K562 (cell line): Measurements from ENCODE around the gene ANKLE1. TPM values are rescaled to one million over a fixed set of nuclear protein-coding genes. Genes with fewer than 3 reads are reported as not detected.

Experiments used
- ATAC-seq: fragments of 200-7000 bp; cut with Tn5 transposase; 3 replicates; pipeline ENCODE4 v1.9.1; 2020; ENCODE audit warnings: moderate library complexity
- BruUV-seq: library from RNA; stranded (reverse); fragments of 400-500 nt; replicated peaks from 2 replicates; lab custom pipeline; 2021; lab: Mats Ljungman, UMichigan
- CTCF ChIA-PET: fragments of 300-600 bp; formaldehyde crosslinking; extraction: SDS; loops from one replicate; lab custom pipeline; 2021; ENCODE audit warnings: low intra/inter-chr PET ratio; lab: Yijun Ruan, JAX
- POLR2A ChIA-PET: fragments of 300-600, 350-650 bp; sonication (Branson Sonifier 250); formaldehyde crosslinking; extraction: SDS; loops from one replicate; lab custom pipeline; 2021; ENCODE audit warnings: antibody characterized with exemption, inconsistent platforms; lab: Yijun Ruan, JAX
- DNase-seq, 4 experiments: peaks; one replicate each; pipeline versions ENCODE4 v3.0.0 to v3.0.0-alpha.2; 2011 to 2018; ENCODE audit warnings: low spot score in 3 of 4, mixed read lengths in 3 of 4; ENCODE audit errors: extremely low read depth in 1 of 4
- FAIRE-seq: peaks from 2 replicates; lab custom pipeline; 2011; peaks lifted over from hg19 to GRCh38; lab: Jason Lieb, UNC
- H2AFZ ChIP-seq: 2 replicates; pipeline ENCODE4 v1.6.0; 2011; ENCODE audit warnings: low read depth, low read length, control low read depth, inconsistent platforms
- H3K27ac ChIP-seq: fragments of 200-600 bp; 3 replicates; pipeline ENCODE4 v1.8.0; 2011; ENCODE audit warnings: low read depth, mild to moderate bottlenecking, control low read depth, inconsistent platforms, low read length, moderate library complexity, mixed read lengths; ENCODE audit errors: extremely low read depth
- H3K27me3 ChIP-seq, 2 experiments: fragments of 300-600 bp in 1 of 2; 2 replicates in 1 of 2; 3 replicates in 1 of 2; pipeline versions ENCODE4 v1.6.0 to v1.8.0; 2011; ENCODE audit warnings: inconsistent platforms in 2 of 2, low read length in 2 of 2, mild to moderate bottlenecking in 1 of 2, mixed read lengths in 1 of 2, moderate library complexity in 1 of 2; ENCODE audit not compliant: control insufficient read depth in 2 of 2, insufficient read depth in 2 of 2
- H3K36me3 ChIP-seq: fragments of 300-600 bp; 3 replicates; pipeline ENCODE4 v1.8.0; 2011; ENCODE audit warnings: mild to moderate bottlenecking, low read length, inconsistent platforms; ENCODE audit not compliant: control insufficient read depth, insufficient read depth
- H3K4me1 ChIP-seq, 2 experiments: fragments of 200-600 bp in 1 of 2; replicated peaks in 1 of 2; 2 replicates in 1 of 2; 3 replicates in 1 of 2; pipeline versions ENCODE4 v1.5.1 to v1.8.0; 2011; ENCODE audit warnings: inconsistent platforms in 2 of 2, low read length in 2 of 2, mild to moderate bottlenecking in 1 of 2, mixed read lengths in 1 of 2, moderate library complexity in 1 of 2; ENCODE audit not compliant: control insufficient read depth in 2 of 2, insufficient read depth in 2 of 2
- H3K4me2 ChIP-seq: 2 replicates; pipeline ENCODE4 v1.6.1; 2011; ENCODE audit warnings: low read length, control low read depth, inconsistent platforms, mixed read lengths; ENCODE audit not compliant: insufficient read depth
- H3K4me3 ChIP-seq: fragments of 200-600 bp; sonication (generic), shearing (Covaris generic); 2 replicates; pipeline ENCODE4 v1.5.1; 2016; ENCODE audit warnings: control low read depth, inconsistent platforms
- H3K79me2 ChIP-seq: fragments of 200-600 bp; 3 replicates; pipeline ENCODE4 v1.8.0; 2011; ENCODE audit warnings: low read length, inconsistent platforms; ENCODE audit not compliant: control insufficient read depth, insufficient read depth
- H3K9ac ChIP-seq, 2 experiments: 2 replicates each; pipeline versions ENCODE4 v1.6.0 to v1.6.1; 2011; ENCODE audit warnings: low read depth in 2 of 2, low read length in 2 of 2, control low read depth in 1 of 2, inconsistent platforms in 1 of 2, mild to moderate bottlenecking in 1 of 2, mixed read lengths in 1 of 2; ENCODE audit not compliant: insufficient read depth in 1 of 2
- H3K9me1 ChIP-seq: one replicate; pipeline ENCODE4 v1.6.0; 2011; ENCODE audit warnings: inconsistent platforms, mild to moderate bottlenecking, low read length, moderate library complexity; ENCODE audit not compliant: control insufficient read depth, insufficient read depth
- H3K9me3 ChIP-seq: replicated peaks from 2 replicates; pipeline ENCODE4 v1.5.1; 2011; ENCODE audit warnings: low read depth, low read length, inconsistent platforms; ENCODE audit not compliant: control insufficient read depth, insufficient read depth
- H4K20me1 ChIP-seq: replicated peaks from 2 replicates; pipeline ENCODE4 v1.6.1; 2011; ENCODE audit warnings: low read length, inconsistent platforms, mixed read lengths; ENCODE audit not compliant: control insufficient read depth, insufficient read depth
- FIP1L1 ChIP-seq: fragments of 200-400 bp; formaldehyde crosslinking; IDR thresholded peaks from 2 replicates; pipeline ENCODE4 v1.6.1; 2018; ENCODE audit warnings: mild to moderate bottlenecking, low read depth, low read length; ENCODE audit not compliant: poor library complexity, severe bottlenecking
- POLR2G ChIP-seq: fragments of 200-400 bp; formaldehyde crosslinking; IDR thresholded peaks from 2 replicates; pipeline ENCODE4 v1.6.1; 2017; ENCODE audit warnings: low read depth, mild to moderate bottlenecking, antibody characterized with exemption, low read length, moderate library complexity
- RBM14 ChIP-seq: fragments of 200-400 bp; formaldehyde crosslinking; IDR thresholded peaks from 2 replicates; pipeline ENCODE4 v1.6.1; 2018; ENCODE audit warnings: low read depth, mild to moderate bottlenecking, low read length, moderate library complexity, borderline replicate concordance; ENCODE audit not compliant: insufficient read depth
- SNRNP70 ChIP-seq: fragments of 200-400 bp; formaldehyde crosslinking; optimal IDR thresholded peaks from 2 replicates; pipeline ENCODE3; 2017; ENCODE audit warnings: low read depth, low read length
- WGBS: fragments of 100-300 bp; shearing (Covaris generic); methylation state at CpG from one replicate; pipeline ENCODE4 v1.1.6; 2016; ENCODE audit warnings: low coverage, mixed read lengths; ENCODE audit not compliant: insufficient coverage; ENCODE audit errors: missing lambda C conversion rate; 5-methylcytosine and 5-hydroxymethylcytosine counted together
- in situ Hi-C: fragments of 300-500 bp; cut with MboI; formaldehyde crosslinking; loops from 4 replicates; pipeline ENCODE4 v1.15.0; 2018; ENCODE audit warnings: inconsistent platforms, mixed read lengths
- intact Hi-C: fragments of 100-400 bp; cut with micrococcal nuclease; formaldehyde crosslinking; loops from 2 replicates; pipeline ENCODE4 v1.14.2; 2022
- polyA plus RNA-seq, 8 experiments: library from polyadenylated mRNA; depleted of rRNA in 4 of 8; stranded (reverse) in 5 of 8; unstranded in 3 of 8; fragments of >200 nt; fragmentation: Nextera tagmentation in 2 of 8; fragmentation: Illumina TruSeq in 1 of 8; extraction: Ambion mirVana in 2 of 8; extraction: Trizol in 1 of 8; gene quantifications; 2 replicates each; pipeline versions ENCODE4 v1.2.1 to v1.2.3, GENCODE V29; 2011 to 2014; ENCODE audit warnings: inconsistent platforms in 1 of 8, missing spikeins in 1 of 8
- total RNA-seq, 7 experiments: library from RNA; depleted of rRNA in 6 of 7; stranded (reverse); fragments of >200 nt in 6 of 7; fragmentation: Illumina TruSeq in 2 of 7; extraction: Trizol in 2 of 7; gene quantifications; 2 replicates each; pipeline versions ENCODE4 v1.2.1 to v1.2.3, GENCODE V29; 2011 to 2021; ENCODE audit warnings: low replicate concordance in 1 of 7

The ANKLE1 gene
- total and polyA plus RNA-seq, 9 of the 15 experiments (the other 6 are each of a cell fraction or from before 2014, with no cell fraction given) = 0.63 to 9.2 (median 2.9) TPM

DNA sequence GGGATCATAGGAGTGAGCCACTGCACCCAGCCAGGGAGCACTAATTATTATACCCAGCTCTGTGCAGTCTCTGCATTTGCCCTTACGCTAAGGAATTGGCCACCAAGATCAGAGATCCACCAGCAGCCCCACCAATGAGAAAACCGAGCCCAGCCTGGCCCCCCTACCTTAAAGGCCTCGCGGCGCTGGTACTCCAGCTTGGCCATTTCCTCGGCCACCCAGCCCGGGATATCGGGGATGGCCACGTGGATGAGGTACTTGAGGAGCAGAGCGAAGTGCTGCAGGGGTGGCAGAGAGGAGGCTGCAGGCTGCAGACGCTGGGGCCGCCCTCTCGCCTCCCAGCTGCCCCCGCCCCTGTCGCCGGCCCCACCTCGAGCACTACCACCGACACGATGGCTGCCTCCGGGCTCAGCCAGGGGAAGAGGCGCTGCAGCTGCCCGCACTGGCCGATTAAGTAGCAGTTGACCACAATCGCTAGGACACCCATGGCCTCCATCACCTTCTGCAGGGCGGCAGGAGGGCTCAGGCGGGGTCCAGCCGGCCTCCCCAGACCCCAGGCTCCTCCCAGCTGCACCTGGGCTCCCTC lies 45.5 kb downstream of the ANKLE1 start:
- ChIA-PET POLR2A (interaction anchor here (1.6 to 6.9 kb wide), 3 partner anchors 7 to 18 kb away, joined by 6 to 41 read pairs (median 9); partner anchors contain the start of genes ANO8 and DDA1), CTCF (no interaction called here)
- Histone ChIP-seq H3K4me1 (peaks cover 3 to 51% of the 10 kb centered on the region in 2 experiments; a peak in 4 of 5 replicates), H3K4me3 (no peak overlapping the region), H3K4me2 (no peak overlapping the region), H4K20me1 (no peaks in the 10 kb centered on the region; the same call in 1 of the 2 replicates), H2AFZ (no peak overlapping the region), H3K9ac (no peak overlapping the region), H3K27me3 (no peaks in the 10 kb centered on the region), H3K27ac (no peak overlapping the region), H3K36me3 (peaks cover 14% of the 10 kb centered on the region), H3K9me1 (peaks cover 4% of the 10 kb centered on the region), H3K9me3 (no peaks in the 10 kb centered on the region)
- 93% methylated on average over 9 of the region's 27 CpGs for WGBS
- DNase-seq (no peak), FAIRE-seq (no peak), ATAC-seq (no peak)
- no TSS peak for BruUV-seq
- intact Hi-C loops = no loop called here
- in situ Hi-C loops = no loop called here
- 0 out of 2 replicates have a peak, but pooled peaks have one; percentile 56 for TF ChIP-seq RBM14
- TF ChIP-seq SNRNP70 = no peak
- peak; percentile 20 for TF ChIP-seq FIP1L1
- peak; percentile 46; the same call in 1 of the 2 replicates for TF ChIP-seq POLR2G
- TF ChIP-seq, all 486 proteins: peak for 3
- H3K79me2 ChIP-seq = no peaks in the 10 kb centered on the region
